Ishikawa (cell line): ENCODE results near the gene TXNDC2.

Source experiments
- MAX ChIP-seq: IDR thresholded peaks from 2 replicates; pipeline ENCODE4 v1.6.1; 2012
- RAD21 ChIP-seq: IDR thresholded peaks from 2 replicates; pipeline ENCODE4 v1.6.1; 2012; ENCODE audit warnings: low read depth
- YY1 ChIP-seq: IDR thresholded peaks from 2 replicates; pipeline ENCODE4 v1.6.1; 2012; ENCODE audit warnings: low read depth
- ZBTB7A ChIP-seq: IDR thresholded peaks from 2 replicates; pipeline ENCODE4 v1.6.1; 2012; ENCODE audit warnings: low read depth

- no peak for TF ChIP-seq MAX
- TF ChIP-seq RAD21: no peak
- no peak for TF ChIP-seq YY1
- TF ChIP-seq ZBTB7A: no peak
These were observed 35.5 kb upstream of the TXNDC2 start for GRCh38 chr18:9850309-9850708.
